Measurements from ENCODE around the gene USP37. TPM values are rescaled to one million over a fixed set of nuclear protein-coding genes. Genes with fewer than 3 reads are reported as not detected.
A peak's percentile ranks its signal among the peaks of the same experiment; 100 is the strongest.
"Not testable (repeated sequence)": the region's sequence is repeated elsewhere in the genome, so short reads cannot be mapped to it uniquely, and the experiment has no call there.

Gene USP37
- total RNA-seq, 1 donor from 2014 or later, result 5.7 TPM

DNA sequence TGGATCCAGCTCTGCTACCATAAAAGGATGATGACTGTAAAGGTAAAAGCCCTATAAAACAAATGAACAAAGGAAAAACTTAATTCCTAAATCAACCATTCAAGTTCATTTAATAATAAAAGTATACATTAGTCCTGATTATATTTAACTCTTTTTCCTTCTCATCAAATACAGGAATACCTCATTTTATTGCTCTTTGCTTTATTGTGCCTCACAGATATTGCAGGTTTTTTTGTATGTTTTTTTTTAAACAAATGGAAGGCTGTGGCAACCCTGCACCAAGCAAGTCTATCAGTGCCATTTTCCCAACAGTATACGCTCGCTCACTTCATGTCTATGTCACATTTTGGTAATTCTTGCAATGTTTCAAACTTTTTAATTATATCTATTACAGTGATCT, 38.2 kb downstream of the USP37 start:
- DNase-seq, result no peak
- Histone ChIP-seq H3K27ac (replicated peaks) (no peak overlapping the region), H3K4me1 (no peaks in the 10 kb centered on the region), H3K36me3 (peaks cover 93% of the 10 kb centered on the region), H3K4me3 (no peak overlapping the region), H3K27me3 (ENCODE audit: low read depth) (no peaks in the 10 kb centered on the region), H3K9me3 (replicated peaks) (no peaks in the 10 kb centered on the region)
- TF ChIP-seq, protein P1, sequence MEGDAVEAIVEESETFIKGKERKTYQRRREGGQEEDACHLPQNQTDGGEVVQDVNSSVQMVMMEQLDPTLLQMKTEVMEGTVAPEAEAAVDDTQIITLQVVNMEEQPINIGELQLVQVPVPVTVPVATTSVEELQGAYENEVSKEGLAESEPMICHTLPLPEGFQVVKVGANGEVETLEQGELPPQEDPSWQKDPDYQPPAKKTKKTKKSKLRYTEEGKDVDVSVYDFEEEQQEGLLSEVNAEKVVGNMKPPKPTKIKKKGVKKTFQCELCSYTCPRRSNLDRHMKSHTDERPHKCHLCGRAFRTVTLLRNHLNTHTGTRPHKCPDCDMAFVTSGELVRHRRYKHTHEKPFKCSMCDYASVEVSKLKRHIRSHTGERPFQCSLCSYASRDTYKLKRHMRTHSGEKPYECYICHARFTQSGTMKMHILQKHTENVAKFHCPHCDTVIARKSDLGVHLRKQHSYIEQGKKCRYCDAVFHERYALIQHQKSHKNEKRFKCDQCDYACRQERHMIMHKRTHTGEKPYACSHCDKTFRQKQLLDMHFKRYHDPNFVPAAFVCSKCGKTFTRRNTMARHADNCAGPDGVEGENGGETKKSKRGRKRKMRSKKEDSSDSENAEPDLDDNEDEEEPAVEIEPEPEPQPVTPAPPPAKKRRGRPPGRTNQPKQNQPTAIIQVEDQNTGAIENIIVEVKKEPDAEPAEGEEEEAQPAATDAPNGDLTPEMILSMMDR (IDR thresholded peaks at IDR 0.05; ENCODE audit: borderline replicate concordance), result no peak
- intact Hi-C loops (cut with micrococcal nuclease), result no loop called here

- H3K27me3 ChIP-seq (ENCODE audit: low read depth); H3K4me3 ChIP-seq: not testable (repeated sequence)
- peaks cover 94% of the 10 kb centered on the region for H3K36me3 ChIP-seq
Observed at GRCh38 chr2:218528409-218528808, 39.7 kb downstream of the USP37 start.

GRCh38 chr2:218523651-218524050, 44.5 kb downstream of the USP37 start:
- Histone ChIP-seq H3K4me1 (no peaks in the 10 kb centered on the region), H3K36me3 (peaks cover 73% of the 10 kb centered on the region), H3K27me3 (ENCODE audit: low read depth) (no peaks in the 10 kb centered on the region), H3K27ac (replicated peaks) (no peak overlapping the region), H3K4me3 (no peak overlapping the region), H3K9me3 (replicated peaks) (peaks cover 9% of the 10 kb centered on the region)
- intact Hi-C loops (cut with micrococcal nuclease), result no loop called here
- TF ChIP-seq, protein P1 (IDR thresholded peaks at IDR 0.05; ENCODE audit: borderline replicate concordance), result no peak
- no peak for DNase-seq

More at GRCh38 chr2:218528409-218528808, 39.7 kb downstream of the USP37 start:
- H3K9me3 ChIP-seq (replicated peaks); H3K27ac ChIP-seq (replicated peaks); DNase-seq; intact Hi-C loops (cut with micrococcal nuclease); H3K4me1 ChIP-seq: not testable (repeated sequence)

DNA sequence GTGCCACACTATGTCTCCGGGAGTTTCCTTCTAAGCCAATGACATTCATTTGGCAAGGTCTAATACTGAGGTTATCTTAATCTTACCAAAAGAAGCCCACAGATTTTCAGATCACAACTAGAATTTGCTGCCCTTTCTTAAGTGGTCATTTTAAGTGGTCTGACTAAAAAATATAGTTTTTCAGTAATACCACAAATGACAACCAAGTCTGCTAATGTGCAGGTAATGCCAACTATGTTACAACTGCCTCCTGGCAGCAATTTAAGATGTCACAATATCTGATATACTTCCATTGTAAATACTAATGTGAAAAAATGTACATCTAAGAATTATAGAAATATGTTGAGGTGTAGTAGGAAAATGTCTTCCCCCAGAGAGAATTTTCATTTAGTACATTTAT, 49.3 kb downstream of the USP37 start:
- H3K36me3 ChIP-seq, result peaks cover 30% of the 10 kb centered on the region
- intact Hi-C loops (cut with micrococcal nuclease), result no loop called here
- H3K27ac ChIP-seq (replicated peaks), result no peak overlapping the region
- H3K4me3 ChIP-seq, result no peak overlapping the region
- TF ChIP-seq, protein P1 (IDR thresholded peaks at IDR 0.05; ENCODE audit: borderline replicate concordance), result no peak
- H3K4me1 ChIP-seq, result no peaks in the 10 kb centered on the region
- no peak for DNase-seq
- peaks cover 5% of the 10 kb centered on the region for H3K9me3 ChIP-seq (replicated peaks)
- H3K27me3 ChIP-seq (ENCODE audit: low read depth), result no peaks in the 10 kb centered on the region

- Histone ChIP-seq H3K4me3 (no peak overlapping the region), H3K27me3 (ENCODE audit: low read depth) (no peaks in the 10 kb centered on the region), H3K9me3 (replicated peaks) (no peaks in the 10 kb centered on the region), H3K27ac (replicated peaks) (no peak overlapping the region), H3K4me1 (no peaks in the 10 kb centered on the region), H3K36me3 (peaks cover 17% of the 10 kb centered on the region)
- TF ChIP-seq, protein P1 (IDR thresholded peaks at IDR 0.05; ENCODE audit: borderline replicate concordance), result no peak
- no peak for DNase-seq
- intact Hi-C loops (cut with micrococcal nuclease), result no loop called here
Observed at GRCh38 chr2:218517434-218518206, 50.5 kb downstream of the USP37 start.

GRCh38 chr2:218516614-218517013, 51.5 kb downstream of the USP37 start:
- Histone ChIP-seq H3K4me3 (no peak overlapping the region), H3K4me1 (no peaks in the 10 kb centered on the region), H3K36me3 (peaks cover 12% of the 10 kb centered on the region), H3K27ac (replicated peaks) (no peak overlapping the region), H3K27me3 (ENCODE audit: low read depth) (no peaks in the 10 kb centered on the region), H3K9me3 (replicated peaks) (no peaks in the 10 kb centered on the region)
- intact Hi-C loops (cut with micrococcal nuclease), result no loop called here
- TF ChIP-seq, protein P1 (IDR thresholded peaks at IDR 0.05; ENCODE audit: borderline replicate concordance), result peak; percentile 46
- no peak for DNase-seq

Measured in left ventricle myocardium inferior (tissue), 1 donor.